Panc1 (cell line): ENCODE measurements around the gene AHDC1.

Experiments
- POLR2AphosphoS5 ChIP-seq: IDR thresholded peaks from 2 replicates; pipeline ENCODE4 v1.6.1; 2012; ENCODE audit warnings: mild to moderate bottlenecking, low read depth, low read length, moderate library complexity
- REST ChIP-seq, 2 experiments: IDR thresholded peaks; 2 replicates each; pipeline ENCODE4 v1.6.1; 2011 to 2012; ENCODE audit warnings: low read depth in 2 of 2, control low read depth in 1 of 2, low read length in 1 of 2, mild to moderate bottlenecking in 1 of 2, moderate library complexity in 1 of 2; ENCODE audit not compliant: insufficient read depth in 1 of 2
- TCF7L2 ChIP-seq: IDR thresholded peaks from 2 replicates; pipeline ENCODE4 v1.6.1; 2011; ENCODE audit warnings: mild to moderate bottlenecking, low read depth, low read length, inconsistent platforms
- TF ChIP-seq, protein P1 (sequence below): fragments of 450-650 bp; IDR thresholded peaks from 2 replicates; pipeline ENCODE4 v1.5.1; 2017; ENCODE audit warnings: mild to moderate bottlenecking

DNA sequence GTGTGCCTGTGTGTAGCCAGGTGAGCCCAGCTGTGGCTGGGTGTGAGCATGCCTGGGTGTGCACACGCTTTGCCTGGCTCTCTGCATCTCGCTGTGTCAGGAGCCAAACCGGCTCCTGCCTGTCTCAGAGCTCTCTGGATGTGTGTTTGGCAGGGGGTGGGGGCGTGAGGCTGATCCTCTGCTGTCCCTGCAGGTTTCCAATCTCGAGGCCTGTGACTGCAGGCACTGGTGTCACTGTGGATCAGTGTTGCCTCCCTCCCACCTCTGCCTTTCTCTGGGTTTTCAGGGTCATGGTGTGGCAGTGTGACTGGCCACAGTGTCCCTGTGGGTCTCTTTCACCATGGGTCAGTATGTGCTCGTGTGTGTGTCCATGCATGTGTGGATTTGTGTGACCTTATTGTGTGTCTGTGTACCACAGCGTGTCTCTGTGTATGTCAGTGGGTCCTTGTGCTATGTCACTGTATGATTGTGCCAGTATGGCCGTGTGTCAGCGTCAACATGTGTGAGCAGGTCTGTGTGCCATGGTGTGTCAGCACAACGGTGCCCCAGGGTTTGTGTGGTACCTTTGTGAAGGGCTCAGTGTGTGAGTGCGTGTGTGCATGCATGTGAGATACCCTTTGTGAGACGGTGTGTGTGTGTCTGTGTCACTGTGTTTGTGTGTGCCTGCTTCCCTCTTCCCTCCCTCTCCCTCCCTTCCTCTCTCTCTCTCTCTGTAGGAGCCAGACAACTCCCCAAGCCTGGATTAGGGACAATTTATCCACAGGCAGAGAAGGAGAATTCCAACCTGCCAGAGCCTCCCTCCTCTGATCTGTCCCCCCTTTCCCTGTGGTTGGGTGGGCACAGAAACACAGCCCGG, 43.4 kb downstream of the AHDC1 start:
- TF ChIP-seq, protein P1, sequence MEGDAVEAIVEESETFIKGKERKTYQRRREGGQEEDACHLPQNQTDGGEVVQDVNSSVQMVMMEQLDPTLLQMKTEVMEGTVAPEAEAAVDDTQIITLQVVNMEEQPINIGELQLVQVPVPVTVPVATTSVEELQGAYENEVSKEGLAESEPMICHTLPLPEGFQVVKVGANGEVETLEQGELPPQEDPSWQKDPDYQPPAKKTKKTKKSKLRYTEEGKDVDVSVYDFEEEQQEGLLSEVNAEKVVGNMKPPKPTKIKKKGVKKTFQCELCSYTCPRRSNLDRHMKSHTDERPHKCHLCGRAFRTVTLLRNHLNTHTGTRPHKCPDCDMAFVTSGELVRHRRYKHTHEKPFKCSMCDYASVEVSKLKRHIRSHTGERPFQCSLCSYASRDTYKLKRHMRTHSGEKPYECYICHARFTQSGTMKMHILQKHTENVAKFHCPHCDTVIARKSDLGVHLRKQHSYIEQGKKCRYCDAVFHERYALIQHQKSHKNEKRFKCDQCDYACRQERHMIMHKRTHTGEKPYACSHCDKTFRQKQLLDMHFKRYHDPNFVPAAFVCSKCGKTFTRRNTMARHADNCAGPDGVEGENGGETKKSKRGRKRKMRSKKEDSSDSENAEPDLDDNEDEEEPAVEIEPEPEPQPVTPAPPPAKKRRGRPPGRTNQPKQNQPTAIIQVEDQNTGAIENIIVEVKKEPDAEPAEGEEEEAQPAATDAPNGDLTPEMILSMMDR, result no peak
- TF ChIP-seq POLR2AphosphoS5 (no peak), TCF7L2 (no peak), REST (IDR thresholded peaks at IDR 0.05; ENCODE audit: insufficient read depth in 1 of 2, low read depth in 2 of 2, low read length in 1 of 2) (no peak)
